ENCODE data around the gene PIK3AP1. TPM values are rescaled to one million over a fixed set of nuclear protein-coding genes. Genes with fewer than 3 reads are reported as not detected.

PIK3AP1 gene
- total and polyA plus RNA-seq, 2 of the 8 experiments (the other 6 are each of a cell fraction or from before 2014, with no cell fraction given): 1.9 to 4.5 TPM

GRCh38 chr10:96663797-96664196 lies 56.5 kb downstream of the PIK3AP1 start:
- Histone ChIP-seq H3K14ac (ENCODE audit: insufficient read length) (no peak overlapping the region), H4K5ac (ENCODE audit: insufficient read length, low read depth, low read length) (no peak overlapping the region), H4K91ac (replicated peaks; ENCODE audit: insufficient read length, low read length) (no peak overlapping the region), H3K23me2 (ENCODE audit: low read depth, low read length) (no peaks in the 10 kb centered on the region), H3K36me3 (ENCODE audit: control insufficient read depth in 2 of 4, insufficient read depth in 4 of 4, low read length in 3 of 4) (no peaks in the 10 kb centered on the region), H2AFZ (ENCODE audit: low read length) (no peak overlapping the region), H3K18ac (ENCODE audit: extremely low read depth, low read length) (no peak overlapping the region), H2BK5ac (ENCODE audit: low read depth, low read length) (no peak overlapping the region), H3K56ac (replicated peaks; ENCODE audit: insufficient read length, low read depth, low read length) (no peak overlapping the region), H2BK12ac (ENCODE audit: low read depth, low read length) (no peak overlapping the region), H3K4me1 (replicated peaks in 1 of 4; ENCODE audit: control insufficient read depth in 3 of 4, insufficient read depth in 4 of 4, low read length in 3 of 4) (no peaks in the 10 kb centered on the region), H4K20me1 (replicated peaks in 1 of 2; ENCODE audit: control insufficient read depth in 1 of 2, insufficient read depth in 2 of 2, low read length in 2 of 2) (no peaks in the 10 kb centered on the region), H3K79me1 (ENCODE audit: low read depth, low read length) (no peaks in the 10 kb centered on the region), H3K4me3 (ENCODE audit: extremely low read depth in 1 of 4, insufficient read depth in 2 of 4, low read depth in 3 of 4, low read length in 4 of 4) (no peak overlapping the region), H3K4ac (replicated peaks; ENCODE audit: insufficient read length, low read depth, low read length) (no peak overlapping the region), H2BK15ac (ENCODE audit: low read length) (no peak overlapping the region), H2BK120ac (replicated peaks; ENCODE audit: low read depth, low read length) (no peak overlapping the region), H2AK5ac (ENCODE audit: low read depth, low read length) (no peak overlapping the region), H3K23ac (ENCODE audit: insufficient read length) (no peak overlapping the region), H3K4me2 (ENCODE audit: insufficient read depth in 1 of 2, low read depth in 2 of 2, low read length in 2 of 2) (no peak overlapping the region), H3K79me2 (ENCODE audit: control insufficient read depth in 1 of 2, insufficient read depth in 2 of 2, low read length in 2 of 2) (no peaks in the 10 kb centered on the region), H2BK20ac (ENCODE audit: low read length) (no peak overlapping the region), H3K27ac (ENCODE audit: low read depth, low read length) (no peak overlapping the region), H3K9me3 (ENCODE audit: insufficient read depth in 2 of 2, low read depth in 1 of 2, low read length in 1 of 2) (no peaks in the 10 kb centered on the region), H3K27me3 (replicated peaks in 1 of 4; ENCODE audit: control insufficient read depth in 3 of 4, extremely low read depth in 1 of 4, insufficient read depth in 3 of 4, low read length in 3 of 4) (no peaks in the 10 kb centered on the region), H4K8ac (ENCODE audit: extremely low read depth, insufficient read depth, low read length) (no peak overlapping the region), H3K9ac (replicated peaks in 1 of 4; ENCODE audit: extremely low read depth in 1 of 4, low read depth in 3 of 4, low read length in 3 of 4) (no peak overlapping the region)
- DNase-seq (ENCODE audit: low read depth in 1 of 2, low spot score in 2 of 2) (no peak), FAIRE-seq (no peak)
- CTCF ChIA-PET (ENCODE audit: partially characterized antibody): interaction anchor here (0.8 to 1.3 kb wide), 6 partner anchors 10 to 362 kb away, joined by 3 to 4 read pairs (median 3); no protein-coding TSS in a partner anchor
- no peak for TF ChIP-seq JUN (IDR thresholded peaks at IDR 0.05; ENCODE audit: low read depth, low read length)
- TF ChIP-seq SP4 (IDR thresholded peaks at IDR 0.05; ENCODE audit: low read length): no peak
- TF ChIP-seq SIN3A (conservative IDR thresholded peaks at IDR 0.05 in 1 of 2, IDR thresholded peaks at IDR 0.05 in 1 of 2; ENCODE audit: low read depth in 1 of 2, low read length in 2 of 2): no peak
- no peak for TF ChIP-seq KDM1A (IDR thresholded peaks at IDR 0.05; ENCODE audit: borderline replicate concordance, low read length)
- no peak for TF ChIP-seq HDAC6 (IDR thresholded peaks at IDR 0.05; ENCODE audit: low read depth, low read length)
- no peak for TF ChIP-seq GABPA (IDR thresholded peaks at IDR 0.05; ENCODE audit: borderline replicate concordance, insufficient read depth, low read length)
- TF ChIP-seq CBX5 (IDR thresholded peaks at IDR 0.05; ENCODE audit: low read depth, low read length): no peak
- no peak for TF ChIP-seq EGR1 (IDR thresholded peaks at IDR 0.05; ENCODE audit: borderline replicate concordance, low read depth, low read length)
- no peak for TF ChIP-seq ATF2 (IDR thresholded peaks at IDR 0.05; ENCODE audit: low read length)
- no peak for TF ChIP-seq RBBP5 (IDR thresholded peaks at IDR 0.05; ENCODE audit: borderline replicate concordance, low read depth, low read length)
- TF ChIP-seq BACH1 (IDR thresholded peaks at IDR 0.05; ENCODE audit: low read length): no peak
- POLR2A ChIA-PET (ENCODE audit: partially characterized antibody): no interaction called here

Data from H1 (cell line).